Nephron progenitor cell (in vitro differentiated cells): ENCODE measurements around the gene AKR1E2.

Experiments
- DNase-seq: peaks from one replicate; pipeline ENCODE4 v3.0.0; 2021
- H3K27ac Mint-ChIP-seq: 2 replicates; pipeline ENCODE4 v1.8.0; 2021; ENCODE audit warnings: mild to moderate bottlenecking, moderate library complexity, mixed read lengths
- H3K27me3 Mint-ChIP-seq: 2 replicates; pipeline ENCODE4 v1.8.0; 2021; ENCODE audit warnings: mild to moderate bottlenecking, low read depth, mixed read lengths; ENCODE audit not compliant: poor library complexity
- H3K36me3 Mint-ChIP-seq: 2 replicates; pipeline ENCODE4 v1.8.0; 2021; ENCODE audit warnings: low read depth, mixed read lengths
- H3K4me1 Mint-ChIP-seq: 2 replicates; pipeline ENCODE4 v1.8.0; 2021; ENCODE audit warnings: mixed read lengths
- H3K4me3 Mint-ChIP-seq: 2 replicates; pipeline ENCODE4 v1.8.0; 2021; ENCODE audit warnings: mild to moderate bottlenecking, moderate library complexity, mixed read lengths
- H3K9me3 Mint-ChIP-seq: 2 replicates; pipeline ENCODE4 v1.8.0; 2021; ENCODE audit warnings: mild to moderate bottlenecking, moderate library complexity, mixed read lengths
- TF ChIP-seq, protein P1 (sequence below): fragments of 200-600 bp; sonication (generic); IDR thresholded peaks from 2 replicates; pipeline ENCODE4 v1.5.0; 2021; ENCODE audit warnings: antibody characterized with exemption

The AKR1E2 gene

DNA sequence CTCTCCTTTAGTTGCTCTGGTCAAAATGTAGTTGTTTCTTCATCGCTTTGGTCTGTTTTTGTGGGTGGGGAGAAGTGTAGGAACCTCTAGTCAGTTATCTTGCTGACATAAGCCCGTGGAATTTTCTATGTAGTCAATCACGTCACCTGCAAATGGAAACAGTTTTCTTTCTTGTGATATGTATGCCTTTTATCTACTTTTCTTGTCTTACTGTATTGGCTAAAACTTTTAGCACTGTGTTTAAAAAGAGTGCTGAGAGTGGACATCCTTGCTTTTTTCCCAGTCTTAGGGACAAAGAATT lies 42.3 kb downstream of the AKR1E2 start:
- H3K36me3 Mint-ChIP-seq, result no peaks in the 10 kb centered on the region

DNA sequence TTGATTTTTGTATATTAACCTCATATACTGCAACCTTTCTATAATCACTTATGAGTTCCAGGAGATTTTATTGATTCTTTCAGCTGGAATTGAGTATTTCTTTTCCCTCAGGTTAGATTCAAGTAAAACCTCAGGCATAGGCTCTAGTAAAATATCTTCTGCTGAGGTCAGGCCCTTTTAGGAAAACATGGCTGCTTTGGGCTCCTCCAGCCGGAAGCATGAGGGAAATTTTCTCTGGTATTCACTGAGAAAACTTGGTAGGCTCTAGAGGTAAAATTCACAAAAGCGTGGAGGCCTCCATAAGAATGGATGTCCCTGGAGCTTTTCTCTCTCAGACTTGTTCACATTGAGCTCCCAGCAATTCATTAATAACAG lies 56.7 kb downstream of the AKR1E2 start:
- DNase-seq, result no peak
- Mint-ChIP-seq H3K27ac (no peak overlapping the region), H3K9me3 (peaks cover 11% of the 10 kb centered on the region), H3K27me3 (peaks cover 3% of the 10 kb centered on the region), H3K36me3 (no peaks in the 10 kb centered on the region), H3K4me1 (no peaks in the 10 kb centered on the region), H3K4me3 (no peak overlapping the region)
- TF ChIP-seq, protein P1, sequence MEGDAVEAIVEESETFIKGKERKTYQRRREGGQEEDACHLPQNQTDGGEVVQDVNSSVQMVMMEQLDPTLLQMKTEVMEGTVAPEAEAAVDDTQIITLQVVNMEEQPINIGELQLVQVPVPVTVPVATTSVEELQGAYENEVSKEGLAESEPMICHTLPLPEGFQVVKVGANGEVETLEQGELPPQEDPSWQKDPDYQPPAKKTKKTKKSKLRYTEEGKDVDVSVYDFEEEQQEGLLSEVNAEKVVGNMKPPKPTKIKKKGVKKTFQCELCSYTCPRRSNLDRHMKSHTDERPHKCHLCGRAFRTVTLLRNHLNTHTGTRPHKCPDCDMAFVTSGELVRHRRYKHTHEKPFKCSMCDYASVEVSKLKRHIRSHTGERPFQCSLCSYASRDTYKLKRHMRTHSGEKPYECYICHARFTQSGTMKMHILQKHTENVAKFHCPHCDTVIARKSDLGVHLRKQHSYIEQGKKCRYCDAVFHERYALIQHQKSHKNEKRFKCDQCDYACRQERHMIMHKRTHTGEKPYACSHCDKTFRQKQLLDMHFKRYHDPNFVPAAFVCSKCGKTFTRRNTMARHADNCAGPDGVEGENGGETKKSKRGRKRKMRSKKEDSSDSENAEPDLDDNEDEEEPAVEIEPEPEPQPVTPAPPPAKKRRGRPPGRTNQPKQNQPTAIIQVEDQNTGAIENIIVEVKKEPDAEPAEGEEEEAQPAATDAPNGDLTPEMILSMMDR, result no peak

More for the DNA sequence above, 42.3 kb downstream of the AKR1E2 start:
- DNase-seq, result no peak
- H3K27me3 Mint-ChIP-seq, result no peaks in the 10 kb centered on the region
- H3K4me1 Mint-ChIP-seq, result no peaks in the 10 kb centered on the region
- H3K9me3 Mint-ChIP-seq, result peaks cover 13% of the 10 kb centered on the region
- TF ChIP-seq, protein P1, result no peak
- no peak overlapping the region for H3K4me3 Mint-ChIP-seq
- H3K27ac Mint-ChIP-seq, result no peak overlapping the region

DNA sequence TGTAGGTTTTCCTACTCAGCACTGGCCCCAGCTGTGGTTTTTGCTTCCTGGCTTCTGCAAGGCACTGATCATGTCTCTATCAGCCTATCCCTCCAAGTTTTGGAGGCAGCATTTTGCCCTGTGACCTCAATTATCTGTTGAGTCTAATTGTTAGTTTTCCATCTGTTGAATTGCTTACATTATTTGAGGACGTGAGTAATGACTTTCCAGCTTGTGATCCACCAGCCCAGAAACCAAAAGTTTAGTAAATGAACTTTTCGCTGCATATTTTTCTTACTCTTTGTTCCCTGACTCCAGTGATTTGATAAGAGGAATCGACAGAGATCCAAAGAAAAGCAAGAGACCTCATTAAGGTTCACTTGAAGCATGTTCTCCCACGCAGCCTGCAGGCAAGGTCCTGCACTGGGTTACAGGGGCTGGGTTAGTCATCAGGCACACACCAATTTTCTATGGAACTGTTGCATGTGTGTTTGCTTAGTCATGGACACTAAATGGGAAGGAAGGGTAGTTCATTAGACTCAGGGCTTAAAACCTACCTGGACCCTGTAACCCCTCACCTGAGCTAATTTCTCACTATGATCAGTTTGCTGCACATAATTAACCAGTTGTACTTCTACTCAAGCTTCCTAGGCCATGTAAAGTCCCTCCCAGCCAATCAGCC lies 57.2 kb downstream of the AKR1E2 start:
- no peak for DNase-seq
- H3K27me3 Mint-ChIP-seq, result peaks cover 3% of the 10 kb centered on the region
- H3K27ac Mint-ChIP-seq, result no peak overlapping the region
- H3K4me3 Mint-ChIP-seq, result no peak overlapping the region
- peaks cover 15% of the 10 kb centered on the region for H3K9me3 Mint-ChIP-seq
- TF ChIP-seq, protein P1, result no peak
- H3K4me1 Mint-ChIP-seq, result no peaks in the 10 kb centered on the region
- no peaks in the 10 kb centered on the region for H3K36me3 Mint-ChIP-seq

DNA sequence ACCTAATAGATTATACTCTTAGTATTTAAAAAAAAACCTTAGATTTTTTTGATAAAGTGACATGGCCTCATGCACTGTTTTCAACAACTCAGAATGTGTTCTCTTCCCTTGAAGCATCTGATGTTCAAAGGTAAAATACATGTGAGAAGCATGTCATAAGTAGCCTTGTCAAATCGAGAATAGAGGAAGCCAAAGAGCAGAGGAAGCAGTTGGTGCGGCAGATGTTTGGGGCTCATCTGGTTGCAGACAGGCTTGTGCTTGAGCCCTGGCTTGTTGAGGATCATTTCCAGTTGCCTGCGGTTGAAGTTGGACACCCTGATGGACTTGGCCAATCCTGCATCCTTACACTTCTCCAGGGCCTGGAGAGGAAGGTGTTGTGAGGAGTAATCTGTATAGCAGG lies 59.2 kb downstream of the AKR1E2 start:
- no peak for DNase-seq
- Mint-ChIP-seq H3K4me1 (no peaks in the 10 kb centered on the region), H3K27ac (no peak overlapping the region), H3K27me3 (peaks cover 3% of the 10 kb centered on the region), H3K4me3 (no peak overlapping the region), H3K9me3 (peaks cover 15% of the 10 kb centered on the region), H3K36me3 (no peaks in the 10 kb centered on the region)
- TF ChIP-seq, protein P1, result no peak

DNA sequence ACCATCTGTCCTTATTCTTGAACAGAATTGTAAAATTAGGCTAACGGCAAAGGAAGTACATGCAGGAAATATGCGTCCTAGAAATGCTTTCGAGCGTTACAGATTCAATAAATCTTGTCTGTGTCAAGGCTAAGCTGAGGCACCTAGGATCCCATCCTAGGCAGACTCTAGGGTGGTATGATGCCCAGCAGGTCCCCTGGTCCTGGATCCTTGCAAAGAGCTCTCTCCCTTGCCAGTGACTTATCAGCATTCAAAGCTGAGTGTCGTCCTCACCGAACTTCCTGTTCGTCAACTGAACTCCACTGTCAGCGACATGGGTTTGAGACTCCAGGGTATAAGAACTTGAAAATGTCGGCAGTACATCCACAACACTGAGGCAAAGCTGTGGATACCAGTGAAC lies 61.5 kb downstream of the AKR1E2 start:
- Mint-ChIP-seq H3K36me3 (no peaks in the 10 kb centered on the region), H3K4me1 (no peaks in the 10 kb centered on the region), H3K9me3 (peaks cover 20% of the 10 kb centered on the region), H3K27me3 (peaks cover 3% of the 10 kb centered on the region), H3K27ac (no peak overlapping the region), H3K4me3 (no peak overlapping the region)
- no peak for DNase-seq
- TF ChIP-seq, protein P1, result no peak

DNA sequence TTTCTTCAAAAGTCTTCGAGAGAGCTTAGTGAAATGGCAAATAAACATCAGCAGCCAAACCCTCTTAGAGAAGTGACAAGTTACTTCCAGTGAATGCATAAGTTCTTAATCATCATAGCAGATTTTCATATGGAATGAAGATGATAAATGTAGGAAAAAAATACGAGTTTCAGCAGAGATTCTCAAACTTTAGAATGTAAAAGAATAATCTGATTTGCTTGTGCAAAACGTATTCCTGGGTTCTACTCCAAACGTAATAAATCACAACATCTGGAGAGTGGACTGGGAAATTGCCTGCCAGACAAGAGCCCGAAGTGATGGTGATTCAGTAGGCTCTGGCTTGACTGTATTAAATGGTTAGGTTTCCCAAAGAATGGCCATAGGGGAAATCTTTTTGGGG lies 62.2 kb downstream of the AKR1E2 start:
- Mint-ChIP-seq H3K36me3 (no peaks in the 10 kb centered on the region), H3K27ac (no peak overlapping the region), H3K9me3 (peaks cover 20% of the 10 kb centered on the region), H3K27me3 (peaks cover 3% of the 10 kb centered on the region), H3K4me1 (no peaks in the 10 kb centered on the region), H3K4me3 (no peak overlapping the region)
- DNase-seq, result no peak
- TF ChIP-seq, protein P1, result no peak
